Naive thymus-derived CD4-positive, alpha-beta T cell (primary cell): Measurements from ENCODE around the gene F13A1. TPM values are rescaled to one million over a fixed set of nuclear protein-coding genes. Genes with fewer than 3 reads are reported as not detected.

Experiments used
- ATAC-seq: fragments of 150-1000 bp; cut with Tn5 transposase; 2 replicates; pipeline ENCODE4 v1.10.0; 2021; ENCODE audit warnings: mild to moderate bottlenecking, moderate library complexity
- CTCF ChIA-PET: fragments of 350-600 bp; sonication (Branson Sonifier 250); formaldehyde crosslinking; loops from one replicate; lab custom pipeline; 2021; ENCODE audit warnings: antibody characterized with exemption; lab: Charles Lee
- POLR2A ChIA-PET: fragments of 350-600 bp; sonication (Branson Sonifier 250); formaldehyde crosslinking; loops from one replicate; lab custom pipeline; 2021; ENCODE audit warnings: antibody characterized with exemption, inconsistent platforms; lab: Charles Lee
- DNase-seq, 9 donors: peaks; one replicate each; pipeline versions ENCODE4 v3.0.0 to v3.0.0-alpha.2; 2020 to 2022; ENCODE audit warnings: mixed read lengths in 1 of 9
- H3K27ac ChIP-seq: one replicate; pipeline ENCODE4 v1.7.0; 2013; ENCODE audit warnings: mild to moderate bottlenecking, low read depth, low read length, moderate library complexity
- H3K27me3 ChIP-seq, 2 donors: one replicate each; pipeline ENCODE4 v1.7.0; 2013; ENCODE audit warnings: low read length in 2 of 2, mild to moderate bottlenecking in 2 of 2, moderate library complexity in 2 of 2; ENCODE audit not compliant: control insufficient read depth in 2 of 2, insufficient read depth in 2 of 2
- H3K36me3 ChIP-seq, 3 experiments: 1 replicate in 2 of 3; 2 replicates in 1 of 3; pipeline ENCODE4 v1.7.0; 2013; ENCODE audit warnings: low read length in 3 of 3, mild to moderate bottlenecking in 3 of 3, moderate library complexity in 1 of 3; ENCODE audit not compliant: insufficient read depth in 3 of 3, control insufficient read depth in 2 of 3
- H3K4me1 ChIP-seq, 2 donors: one replicate each; pipeline ENCODE4 v1.7.0; 2013; ENCODE audit warnings: low read length in 2 of 2, mild to moderate bottlenecking in 2 of 2, moderate library complexity in 1 of 2; ENCODE audit not compliant: control insufficient read depth in 2 of 2, insufficient read depth in 2 of 2
- H3K4me3 ChIP-seq: 2 replicates; pipeline ENCODE4 v1.7.0; 2013; ENCODE audit warnings: mild to moderate bottlenecking, low read length
- H3K9me3 ChIP-seq, 3 experiments: 1 replicate in 2 of 3; 2 replicates in 1 of 3; pipeline ENCODE4 v1.7.0; 2013; ENCODE audit warnings: low read length in 3 of 3; ENCODE audit not compliant: control insufficient read depth in 2 of 3
- H3K27ac Mint-ChIP-seq, 9 donors: one replicate each; pipeline ENCODE4 v1.8.0; 2020 to 2022; ENCODE audit warnings: mixed read lengths in 9 of 9, mild to moderate bottlenecking in 8 of 9, moderate library complexity in 5 of 9, inconsistent platforms in 2 of 9
- H3K27me3 Mint-ChIP-seq, 5 donors: one replicate each; pipeline ENCODE4 v1.8.0; 2021 to 2022; ENCODE audit warnings: mixed read lengths in 5 of 5, mild to moderate bottlenecking in 1 of 5
- H3K36me3 Mint-ChIP-seq, 5 donors: one replicate each; pipeline ENCODE4 v1.8.0; 2020 to 2022; ENCODE audit warnings: mixed read lengths in 5 of 5, mild to moderate bottlenecking in 3 of 5, inconsistent platforms in 1 of 5
- H3K4me1 Mint-ChIP-seq, 7 donors: one replicate each; pipeline ENCODE4 v1.8.0; 2020 to 2022; ENCODE audit warnings: mixed read lengths in 7 of 7, mild to moderate bottlenecking in 3 of 7, inconsistent platforms in 1 of 7
- H3K4me3 Mint-ChIP-seq, 10 donors: one replicate each; pipeline ENCODE4 v1.8.0; 2020 to 2022; ENCODE audit warnings: mild to moderate bottlenecking in 10 of 10, mixed read lengths in 10 of 10, moderate library complexity in 6 of 10, inconsistent platforms in 2 of 10
- H3K9me3 Mint-ChIP-seq, 11 donors: one replicate each; pipeline ENCODE4 v1.8.0; 2020 to 2022; ENCODE audit warnings: mixed read lengths in 11 of 11, mild to moderate bottlenecking in 4 of 11, inconsistent platforms in 1 of 11, moderate library complexity in 1 of 11
- intact Hi-C, 2 donors: fragments of 100-400 bp; cut with micrococcal nuclease; formaldehyde crosslinking; loops; one replicate each; pipeline ENCODE4 v1.15.1; 2023
- polyA plus RNA-seq, 2 donors: library from polyadenylated mRNA; unstranded; fragments of 300-500 nt; fragmentation: Illumina TruSeq; gene quantifications; one replicate each; pipeline ENCODE4 v1.2.3, GENCODE V29; 2021
- total RNA-seq, 6 experiments: library from RNA in 5 of 6; stranded (reverse) in 5 of 6; gene quantifications; 1 replicate in 5 of 6; 2 replicates in 1 of 6; pipeline ENCODE4 v1.2.3 and lab custom pipeline; 2021 to 2026

F13A1 gene
- total RNA-seq (10 to 100 TPM in 1 of 5 experiments, 1 to 10 TPM in 3, not detected in 1; 1.9 to 42.2 (median 4.8) TPM), polyA plus RNA-seq (under 1 TPM; 0.04 to 0.05 TPM), total RNA-seq (lab: John Stamatoyannopoulos, UW) (not detected)

DNA sequence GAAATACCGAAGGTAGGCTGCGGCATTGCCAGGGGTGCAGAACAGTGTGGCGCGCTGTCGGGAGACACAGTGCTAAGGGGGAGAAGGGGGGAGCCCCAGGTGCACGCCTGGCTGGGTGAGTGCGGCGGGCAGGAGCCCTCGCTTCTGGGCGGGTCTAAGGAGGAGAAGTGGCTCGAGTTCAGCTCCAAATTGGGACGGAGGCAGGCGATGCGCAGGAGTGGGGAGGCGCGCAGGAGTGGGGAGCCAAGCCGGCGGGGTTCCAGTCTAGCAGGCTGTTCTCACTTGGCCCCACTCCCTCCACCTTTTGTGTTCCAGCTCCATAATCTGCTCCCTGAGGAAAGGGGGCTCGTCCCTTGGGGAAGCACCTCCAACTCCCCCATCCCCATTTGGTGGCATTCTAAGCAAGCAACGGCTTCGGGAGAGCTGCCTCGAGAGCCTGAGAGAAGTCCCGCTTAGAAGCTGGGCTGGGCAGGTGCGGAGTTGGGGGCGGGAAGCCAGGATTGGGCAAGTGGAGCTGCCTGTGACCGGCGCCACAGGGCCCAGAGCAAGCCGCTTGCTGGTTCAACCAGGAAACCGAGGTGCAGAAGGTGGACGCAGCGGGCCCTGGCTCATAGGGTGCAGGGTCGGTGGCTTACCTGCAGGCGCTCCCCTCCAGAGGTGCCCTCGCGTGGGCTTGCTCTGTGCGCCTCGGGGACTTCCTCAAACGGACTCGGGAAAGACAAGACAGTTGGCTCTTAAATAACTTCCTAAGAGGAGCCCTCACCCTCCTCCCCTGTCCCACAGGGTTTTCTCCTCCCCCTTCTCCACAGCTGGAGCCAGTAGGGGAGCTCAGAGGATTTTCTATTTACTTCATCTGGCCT is at the start of gene F13A1:
F13A1 (minus strand) TSS at position 711 of the 860 bp plus-strand sequence. CDS start 1,998 bp downstream, outside the sequence.
- CTCF ChIA-PET = no interaction called here
- ATAC-seq = peak; percentile 36
- H3K4me3 ChIP-seq = no peak within 1 kb of the TSS
- no peaks in the 10 kb centered on the region for H3K36me3 ChIP-seq
- no peak for DNase-seq
- no peaks in the 10 kb centered on the region for H3K4me1 ChIP-seq
- H3K27me3 ChIP-seq = peaks cover 0 to 3% of the 10 kb centered on the region in 2 donors
- H3K9me3 Mint-ChIP-seq = peaks cover 0 to 2% (median 0%) of the 10 kb centered on the region in 11 donors
- intact Hi-C loops = no loop called here
- no peak within 1 kb of the TSS for H3K4me3 Mint-ChIP-seq
- H3K27ac ChIP-seq = no peak within 1 kb of the TSS
- no peak within 1 kb of the TSS for H3K27ac Mint-ChIP-seq
- H3K27me3 Mint-ChIP-seq = peaks cover 54 to 63% (median 62%) of the 10 kb centered on the region in 5 donors
- H3K36me3 Mint-ChIP-seq = peaks cover 0 to 3% (median 0%) of the 10 kb centered on the region in 5 donors
- peaks cover 0 to 5% (median 0%) of the 10 kb centered on the region in 7 donors for H3K4me1 Mint-ChIP-seq
- H3K9me3 ChIP-seq = no peaks in the 10 kb centered on the region
- POLR2A ChIA-PET = interaction anchor here (0.8 kb wide), 1 partner anchor 907 kb away, joined by 3 read pairs; no protein-coding TSS in a partner anchor

DNA sequence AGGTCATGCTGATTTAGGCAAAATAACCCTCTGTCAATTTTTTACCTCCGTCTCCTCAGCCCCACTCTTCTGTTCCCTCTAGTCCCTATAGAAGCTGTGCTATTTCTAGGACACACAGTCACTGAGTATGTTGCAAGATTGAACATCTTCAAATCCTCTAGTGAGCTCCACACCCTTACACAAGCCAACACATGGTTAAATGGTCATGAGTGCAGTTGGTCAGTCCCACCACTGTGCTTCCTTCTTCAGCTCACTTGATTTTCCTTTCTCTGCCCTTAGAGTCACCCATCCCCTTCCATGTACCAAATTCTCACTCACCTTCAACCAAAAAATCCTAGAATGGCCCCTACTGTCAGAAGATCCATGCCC is 48.2 kb upstream of the F13A1 start:
- ATAC-seq (peak; percentile 31), DNase-seq (no peak)
- POLR2A ChIA-PET = interaction anchor here (0.6 kb wide), 1 partner anchor 24 kb away, joined by 5 read pairs; no protein-coding TSS in a partner anchor
- CTCF ChIA-PET = no interaction called here
- no peaks in the 10 kb centered on the region for H3K27me3 ChIP-seq
- Mint-ChIP-seq H3K27ac (no peak overlapping the region), H3K27me3 (peaks cover 18 to 37% (median 23%) of the 10 kb centered on the region in 5 donors), H3K4me3 (no peak overlapping the region), H3K9me3 (peaks cover 0 to 36% (median 3%) of the 10 kb centered on the region in 11 donors), H3K36me3 (no peaks in the 10 kb centered on the region), H3K4me1 (no peaks in the 10 kb centered on the region)
- intact Hi-C loops = no loop called here
- no peaks in the 10 kb centered on the region for H3K36me3 ChIP-seq
- no peak overlapping the region for H3K27ac ChIP-seq
- H3K9me3 ChIP-seq = no peaks in the 10 kb centered on the region
- H3K4me3 ChIP-seq = no peak overlapping the region
- no peaks in the 10 kb centered on the region for H3K4me1 ChIP-seq

DNA sequence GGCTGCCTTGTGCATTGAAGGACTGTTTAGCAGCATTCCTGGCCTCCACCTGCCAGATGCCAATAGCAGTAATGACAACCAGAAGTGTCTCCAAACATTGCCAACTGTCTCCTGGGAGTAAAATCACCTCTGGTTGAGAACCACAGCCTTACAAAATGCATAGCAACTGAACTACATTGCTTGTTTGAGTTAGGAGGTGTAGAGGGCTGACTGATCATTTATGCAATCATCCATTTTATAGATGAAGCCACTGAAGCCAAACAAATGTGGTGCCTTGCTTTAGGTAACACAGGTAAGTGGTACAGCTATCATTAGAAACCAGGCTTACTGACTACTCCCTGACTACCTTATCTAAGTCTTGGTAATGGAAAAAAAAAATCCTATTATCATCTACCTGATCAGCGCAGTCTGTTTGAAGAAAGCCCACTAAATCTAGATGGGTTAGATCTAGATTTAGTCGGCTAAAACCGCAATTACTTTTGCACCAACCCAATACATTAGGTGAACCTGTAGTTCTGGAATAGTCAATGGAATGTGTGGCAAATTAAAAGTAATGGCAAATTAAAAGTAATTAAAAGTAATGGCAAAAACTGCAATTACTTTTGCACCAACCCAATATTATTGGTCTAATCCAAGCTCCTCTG is 47.7 kb upstream of the F13A1 start:
- no peak overlapping the region for H3K4me3 Mint-ChIP-seq
- ChIA-PET CTCF (no interaction called here), POLR2A (interaction anchor here (0.6 kb wide), 1 partner anchor 24 kb away, joined by 5 read pairs; no protein-coding TSS in a partner anchor)
- Histone ChIP-seq H3K9me3 (no peaks in the 10 kb centered on the region), H3K36me3 (no peaks in the 10 kb centered on the region), H3K4me3 (no peak overlapping the region), H3K27me3 (no peaks in the 10 kb centered on the region), H3K27ac (no peak overlapping the region), H3K4me1 (no peaks in the 10 kb centered on the region)
- no peaks in the 10 kb centered on the region for H3K4me1 Mint-ChIP-seq
- H3K36me3 Mint-ChIP-seq = no peaks in the 10 kb centered on the region
- H3K9me3 Mint-ChIP-seq = peaks cover 0 to 32% (median 3%) of the 10 kb centered on the region in 11 donors
- ATAC-seq (no peak), DNase-seq (no peak)
- H3K27me3 Mint-ChIP-seq = peaks cover 16 to 34% (median 23%) of the 10 kb centered on the region in 5 donors
- no peak overlapping the region for H3K27ac Mint-ChIP-seq
- intact Hi-C loops = no loop called here

DNA sequence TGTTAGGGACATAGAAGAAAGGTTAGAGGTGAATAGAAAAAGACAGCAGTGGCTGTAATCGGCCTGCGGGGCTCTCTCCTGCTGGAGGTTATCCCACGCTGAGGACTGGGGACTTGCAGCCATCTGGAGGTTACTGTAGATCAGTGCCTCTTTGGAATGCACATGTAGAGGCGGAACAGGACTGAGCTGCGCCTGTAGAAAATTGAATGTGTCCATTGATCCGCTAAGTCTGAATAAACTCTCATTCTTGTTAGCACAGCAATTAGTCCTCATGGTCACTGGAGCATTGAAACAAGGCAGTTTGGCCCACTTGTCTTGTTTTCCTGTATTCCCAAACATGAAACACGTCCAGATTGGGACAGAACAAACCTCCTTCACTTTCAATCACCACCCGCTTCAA is 46.3 kb upstream of the F13A1 start:
- Histone ChIP-seq H3K36me3 (no peaks in the 10 kb centered on the region), H3K27me3 (no peaks in the 10 kb centered on the region), H3K9me3 (no peaks in the 10 kb centered on the region), H3K4me1 (no peaks in the 10 kb centered on the region), H3K27ac (no peak overlapping the region), H3K4me3 (no peak overlapping the region)
- Mint-ChIP-seq H3K27me3 (peaks cover 9 to 23% (median 12%) of the 10 kb centered on the region in 5 donors), H3K4me1 (no peaks in the 10 kb centered on the region), H3K36me3 (no peaks in the 10 kb centered on the region), H3K27ac (no peak overlapping the region), H3K4me3 (no peak overlapping the region), H3K9me3 (peaks cover 0 to 20% (median 0%) of the 10 kb centered on the region in 11 donors)
- ATAC-seq (no peak), DNase-seq (no peak)
- intact Hi-C loops = no loop called here
- POLR2A ChIA-PET = no interaction called here
- CTCF ChIA-PET = no interaction called here

DNA sequence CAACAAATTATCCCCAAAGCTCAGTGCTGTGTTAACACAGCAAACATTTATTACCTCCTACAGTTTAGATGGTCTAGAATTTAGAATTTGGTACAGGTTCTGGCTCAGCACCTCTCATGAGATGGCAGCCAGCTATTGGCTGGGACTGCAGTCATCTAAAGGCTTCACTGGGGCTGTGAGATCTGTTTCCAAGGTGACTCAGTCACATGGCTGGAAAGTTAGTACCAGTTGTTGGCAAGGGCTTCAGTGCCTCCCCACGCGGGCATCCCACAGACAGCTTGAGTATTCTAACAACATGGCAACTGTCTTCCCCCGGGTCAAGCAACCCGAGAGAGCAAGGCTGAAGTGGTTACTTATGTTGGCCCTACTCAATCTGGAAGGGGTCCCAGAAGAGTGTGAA is 44.8 kb upstream of the F13A1 start:
- no peaks in the 10 kb centered on the region for H3K27me3 ChIP-seq
- H3K4me1 Mint-ChIP-seq = no peaks in the 10 kb centered on the region
- H3K36me3 Mint-ChIP-seq = no peaks in the 10 kb centered on the region
- no peaks in the 10 kb centered on the region for H3K9me3 ChIP-seq
- intact Hi-C loops = no loop called here
- H3K36me3 ChIP-seq = no peaks in the 10 kb centered on the region
- ChIA-PET CTCF (no interaction called here), POLR2A (no interaction called here)
- H3K4me3 Mint-ChIP-seq = no peak overlapping the region
- peaks cover 0 to 4% (median 0%) of the 10 kb centered on the region in 11 donors for H3K9me3 Mint-ChIP-seq
- H3K27me3 Mint-ChIP-seq = peaks cover 0 to 18% (median 12%) of the 10 kb centered on the region in 5 donors
- H3K27ac Mint-ChIP-seq = no peak overlapping the region
- no peak overlapping the region for H3K4me3 ChIP-seq
- no peak overlapping the region for H3K27ac ChIP-seq
- ATAC-seq (no peak), DNase-seq (no peak)
- H3K4me1 ChIP-seq = no peaks in the 10 kb centered on the region

DNA sequence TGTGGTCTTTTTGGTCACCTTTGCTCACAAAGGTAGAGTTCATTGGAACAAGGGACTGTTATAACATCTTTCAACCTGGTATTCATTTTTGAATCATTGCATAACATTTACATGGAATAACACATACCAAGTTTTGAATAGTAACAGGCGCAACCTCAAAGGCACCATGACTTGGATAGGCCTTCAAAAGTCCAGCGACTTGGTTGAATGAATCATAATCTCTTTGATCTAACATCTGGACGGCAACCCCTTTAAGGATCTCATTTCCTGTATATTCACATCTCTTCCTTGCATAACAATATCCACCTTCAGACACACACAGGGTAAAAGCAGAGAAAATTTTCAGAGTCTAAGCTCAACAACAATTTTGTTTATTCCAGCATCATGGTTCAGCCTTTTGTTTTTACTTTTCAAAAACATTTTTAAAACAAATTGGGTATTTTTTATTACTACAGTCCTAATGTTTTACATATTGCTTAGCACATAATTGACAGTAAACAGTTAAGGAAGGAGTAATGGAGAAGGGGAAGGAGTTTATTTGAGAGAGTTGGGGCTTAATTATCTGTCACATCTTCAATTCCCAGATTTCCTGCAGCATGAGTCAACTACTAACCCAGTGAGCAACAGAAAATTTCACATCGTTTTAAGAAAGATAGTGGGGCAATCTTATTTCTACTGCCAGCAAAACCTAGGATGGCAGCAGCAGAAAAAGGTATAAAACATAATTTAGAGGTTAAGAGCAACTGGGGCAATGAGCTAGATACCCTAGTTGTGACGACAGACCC is 41.8 kb upstream of the F13A1 start:
- no peaks in the 10 kb centered on the region for H3K4me1 Mint-ChIP-seq
- no peak overlapping the region for H3K27ac Mint-ChIP-seq
- peaks cover 0 to 17% (median 9%) of the 10 kb centered on the region in 5 donors for H3K27me3 Mint-ChIP-seq
- Histone ChIP-seq H3K4me1 (no peaks in the 10 kb centered on the region), H3K36me3 (no peaks in the 10 kb centered on the region), H3K9me3 (no peaks in the 10 kb centered on the region), H3K27me3 (no peaks in the 10 kb centered on the region), H3K27ac (no peak overlapping the region), H3K4me3 (no peak overlapping the region)
- DNase-seq (no peak), ATAC-seq (no peak)
- POLR2A ChIA-PET = no interaction called here
- intact Hi-C loops = no loop called here
- CTCF ChIA-PET = no interaction called here
- H3K9me3 Mint-ChIP-seq = no peaks in the 10 kb centered on the region
- no peaks in the 10 kb centered on the region for H3K36me3 Mint-ChIP-seq
- H3K4me3 Mint-ChIP-seq = no peak overlapping the region
